AG09319 (cell line): Measurements from ENCODE around the gene NRTN.

Experiments
- DNase-seq: peaks from one replicate; pipeline ENCODE4 v3.0.0-alpha.2; 2010; ENCODE audit warnings: low read depth; ENCODE audit errors: extremely low read depth
- CTCF ChIP-seq: IDR thresholded peaks from 2 replicates; pipeline ENCODE4 v1.5.1; 2011; ENCODE audit warnings: low read depth, mild to moderate bottlenecking, inconsistent platforms, low read length, moderate library complexity

The NRTN gene

GRCh38 chr19:5801796-5802619, 2.9 kb upstream of the NRTN start:
- DNase-seq: no peak
- no peak for TF ChIP-seq CTCF

GRCh38 chr19:5803441-5803751, 1.5 kb upstream of the NRTN start:
- no peak for TF ChIP-seq CTCF
- no peak for DNase-seq

GRCh38 chr19:5803752-5804515, 933 bp upstream of the NRTN start:
- DNase-seq: peak; percentile 37

DNA sequence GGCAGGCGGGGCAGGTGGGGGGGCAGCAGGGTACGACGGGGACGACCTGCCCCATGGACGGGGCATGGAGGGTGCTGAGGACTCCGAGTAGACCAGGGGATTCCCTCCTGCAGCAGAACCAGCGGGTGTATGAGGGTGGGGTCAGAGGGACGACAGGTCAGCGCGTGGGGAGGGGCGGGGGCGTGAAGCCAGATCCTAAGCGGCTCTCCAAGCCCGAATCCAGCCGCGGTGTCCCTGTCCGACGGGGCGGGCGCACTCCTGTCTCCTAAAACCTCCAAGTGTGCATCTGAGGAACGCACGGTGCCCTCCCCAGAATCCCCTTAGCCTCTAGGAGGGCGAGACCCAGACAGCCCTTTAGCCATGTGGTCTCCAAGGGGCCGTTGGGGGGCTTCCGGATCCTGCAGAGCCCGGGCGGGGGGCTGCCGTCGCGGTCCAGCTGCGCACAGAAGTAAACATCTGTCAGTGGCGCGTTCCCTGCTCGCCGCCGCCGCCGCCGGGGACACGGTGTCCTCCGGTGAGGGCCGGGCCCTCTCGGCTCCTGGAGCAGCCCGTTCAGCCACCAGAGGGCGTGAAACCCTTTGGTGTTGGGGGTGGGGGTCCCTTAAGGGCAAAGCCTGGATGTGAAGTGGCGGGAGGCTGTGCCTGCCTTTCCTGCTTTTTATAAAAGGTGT, 730 bp downstream of the NRTN start:
- peak; percentile 69 for TF ChIP-seq CTCF
- DNase-seq: no peak

More at GRCh38 chr19:5803752-5804515, 933 bp upstream of the NRTN start:
- TF ChIP-seq CTCF: peak; percentile 87

GRCh38 chr19:5806133-5806489, 1.2 kb downstream of the NRTN start:
- TF ChIP-seq CTCF: no peak

DNA sequence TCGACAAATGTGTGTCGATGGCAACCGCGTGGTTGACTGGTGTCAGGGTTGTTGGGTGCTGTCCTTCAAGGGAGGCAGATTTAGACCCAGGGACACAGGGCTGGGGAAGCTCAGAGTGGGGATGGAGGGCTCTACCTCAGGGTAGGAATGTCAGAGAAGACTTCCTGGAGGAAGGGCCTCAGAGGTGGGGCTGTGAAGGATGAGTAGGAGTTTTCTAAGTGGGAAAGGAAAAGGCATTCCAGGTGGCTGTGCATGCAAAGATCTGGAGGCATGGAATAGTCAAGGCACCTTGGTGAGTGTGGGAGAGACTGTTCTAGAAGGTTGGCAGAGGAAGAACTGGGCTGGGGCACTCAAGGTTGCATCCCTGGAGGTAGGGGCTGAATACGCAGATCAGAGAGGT, 2.0 kb downstream of the NRTN start:
- no peak for TF ChIP-seq CTCF

More at GRCh38 chr19:5806133-5806489, 1.2 kb downstream of the NRTN start:
- no peak for DNase-seq

More for the DNA sequence above, 2.0 kb downstream of the NRTN start:
- DNase-seq: no peak
